GM20431 (cell line): ENCODE results near the gene IFI30.
"Not testable (repeated sequence)": the region's sequence is repeated elsewhere in the genome, so short reads cannot be mapped to it uniquely, and the experiment has no call there.

ENCODE experiments used
- in situ Hi-C: fragments of 300-500 bp; cut with MseI, MboI; formaldehyde crosslinking; loops from one replicate; pipeline ENCODE4 v1.15.0; 2020; ENCODE audit warnings: low sequenced_read_pairs; ENCODE audit not compliant: unreplicated experiment

IFI30 gene

GRCh38 chr19:18196511-18196845, 22.9 kb downstream of the IFI30 start:
- in situ Hi-C loops: no loop called here

DNA sequence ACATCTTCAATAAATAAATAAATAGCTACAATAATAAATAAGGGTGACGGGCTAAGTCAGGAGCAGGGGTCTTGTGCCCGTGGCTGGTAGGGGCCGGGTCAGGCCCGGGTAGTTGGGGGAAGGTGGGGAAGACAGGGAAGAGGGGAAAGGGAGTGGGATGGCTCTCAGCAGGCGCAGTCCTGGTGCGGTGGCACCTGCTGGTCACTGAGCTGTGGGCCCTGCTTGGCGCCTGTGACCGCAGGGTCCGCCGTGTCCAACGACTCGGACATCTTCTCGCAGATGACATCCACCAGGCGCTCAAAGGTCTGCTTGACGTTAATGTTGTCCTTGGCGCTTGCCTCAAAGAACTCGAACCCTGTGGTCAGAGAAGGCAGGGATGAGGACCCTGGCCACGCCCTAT, 23.7 kb downstream of the IFI30 start:
- in situ Hi-C loops: no loop called here

- in situ Hi-C loops: no loop called here
These were observed 24.3 kb downstream of the IFI30 start for GRCh38 chr19:18197941-18198340.

GRCh38 chr19:18198374-18198773, 24.8 kb downstream of the IFI30 start:
- in situ Hi-C loops: no loop called here

DNA sequence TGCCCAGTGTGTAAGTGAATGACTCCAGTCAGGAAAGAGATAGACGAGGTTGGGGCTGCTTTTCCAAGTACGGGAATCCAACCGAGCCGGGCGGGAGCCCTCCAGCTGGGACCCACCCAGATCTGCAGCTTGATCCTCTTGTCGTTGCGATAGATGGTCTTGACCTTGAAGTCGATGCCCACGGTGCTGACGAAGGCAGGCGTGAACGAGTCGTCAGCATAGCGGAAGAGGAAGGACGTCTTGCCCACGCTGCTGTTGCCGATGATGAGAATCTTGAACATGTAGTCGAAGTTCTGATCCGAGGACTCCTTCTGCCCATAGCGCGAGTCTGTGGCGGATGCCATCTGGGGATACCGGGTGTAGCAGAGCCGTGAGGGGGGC, 28.8 kb downstream of the IFI30 start:
- in situ Hi-C loops: no loop called here

- in situ Hi-C loops: no loop called here
These were observed 29.3 kb downstream of the IFI30 start for GRCh38 chr19:18202778-18203407.

GRCh38 chr19:18203408-18203862, 29.8 kb downstream of the IFI30 start:
- in situ Hi-C loops: no loop called here

GRCh38 chr19:18203863-18204393, 30.3 kb downstream of the IFI30 start, which contains the start of gene RAB3A:
Gene RAB3A, minus strand, starts transcription at chr19:18204042. Its CDS starts 1,302 bp downstream, at chr19:18202740.
- in situ Hi-C loops: no loop called here

DNA sequence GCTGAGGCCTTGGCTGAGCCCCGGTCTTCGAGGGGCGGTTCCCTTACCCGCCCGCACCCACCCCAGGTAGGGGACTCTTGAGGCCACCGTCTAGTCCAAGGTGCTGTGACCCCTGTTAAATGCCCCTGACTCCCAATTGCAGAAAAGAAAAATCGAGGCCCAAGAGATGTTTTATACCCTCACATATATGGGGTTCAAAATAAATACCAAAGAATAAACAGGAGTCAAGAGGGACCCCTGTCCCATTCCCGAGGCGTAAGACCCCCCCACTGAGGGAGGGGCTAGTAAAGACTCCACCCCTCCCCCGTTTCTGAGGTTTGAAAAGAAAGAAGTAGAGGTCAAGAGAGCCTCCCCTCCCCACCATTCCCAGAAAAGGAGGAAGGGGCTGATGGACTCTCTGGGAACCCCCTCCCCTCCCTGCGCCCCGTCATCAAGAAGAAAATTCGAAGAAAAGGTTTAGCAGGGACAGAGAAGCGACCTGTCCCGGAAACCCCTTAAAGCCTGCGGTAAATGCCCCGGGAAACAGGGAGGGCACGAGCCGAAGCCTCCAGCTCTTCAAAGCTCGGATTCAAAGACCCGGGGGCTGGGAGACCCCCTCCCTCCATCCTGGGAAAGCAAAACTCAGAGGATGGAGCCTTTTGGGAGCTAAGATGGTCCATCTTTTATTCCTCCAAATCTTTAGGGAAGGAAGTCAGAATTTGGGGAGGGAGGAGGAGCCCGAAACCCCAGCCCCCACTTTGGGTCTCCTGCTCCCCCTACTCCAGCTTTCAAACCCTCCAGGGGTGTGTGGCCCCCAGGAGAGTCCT, 31.0 kb downstream of the IFI30 start:
- in situ Hi-C loops: no loop called here

DNA sequence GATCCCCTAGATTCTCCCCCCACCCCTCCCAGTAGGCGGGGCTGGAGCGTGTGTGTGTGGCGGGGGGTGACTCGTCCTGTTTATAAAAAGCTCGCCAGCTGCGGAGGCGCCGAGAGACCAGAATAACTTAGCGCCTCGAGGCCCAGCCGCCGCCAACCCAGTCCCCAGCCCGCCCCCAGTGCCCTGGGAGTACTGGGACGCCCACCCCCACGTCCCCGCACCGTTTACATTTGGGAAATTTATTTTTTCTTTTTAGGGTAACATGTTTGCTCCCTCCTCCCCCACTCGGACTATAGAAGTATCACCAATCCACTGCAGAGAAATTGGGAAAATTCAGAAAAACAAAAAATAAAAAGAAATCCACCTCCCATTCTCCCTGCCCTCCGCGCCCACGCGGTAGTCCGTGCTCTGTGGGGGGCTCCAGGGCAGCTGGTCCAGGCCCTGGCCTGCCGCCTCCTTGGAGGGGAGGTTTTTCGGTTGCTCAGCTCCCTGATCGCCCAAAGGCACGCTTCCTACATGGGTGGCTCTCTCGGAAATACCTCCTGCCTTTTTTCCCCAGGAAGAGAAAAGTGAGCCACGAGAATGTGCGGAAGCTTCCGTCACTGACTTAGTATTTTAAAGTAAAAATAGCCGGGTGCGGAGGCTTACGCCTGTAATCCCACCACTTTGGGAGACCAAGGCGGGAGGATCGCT, 31.7 kb downstream of the IFI30 start:
- in situ Hi-C loops: no loop called here

- in situ Hi-C loops: no loop called here
These were observed 32.4 kb downstream of the IFI30 start for GRCh38 chr19:18206018-18206417.

DNA sequence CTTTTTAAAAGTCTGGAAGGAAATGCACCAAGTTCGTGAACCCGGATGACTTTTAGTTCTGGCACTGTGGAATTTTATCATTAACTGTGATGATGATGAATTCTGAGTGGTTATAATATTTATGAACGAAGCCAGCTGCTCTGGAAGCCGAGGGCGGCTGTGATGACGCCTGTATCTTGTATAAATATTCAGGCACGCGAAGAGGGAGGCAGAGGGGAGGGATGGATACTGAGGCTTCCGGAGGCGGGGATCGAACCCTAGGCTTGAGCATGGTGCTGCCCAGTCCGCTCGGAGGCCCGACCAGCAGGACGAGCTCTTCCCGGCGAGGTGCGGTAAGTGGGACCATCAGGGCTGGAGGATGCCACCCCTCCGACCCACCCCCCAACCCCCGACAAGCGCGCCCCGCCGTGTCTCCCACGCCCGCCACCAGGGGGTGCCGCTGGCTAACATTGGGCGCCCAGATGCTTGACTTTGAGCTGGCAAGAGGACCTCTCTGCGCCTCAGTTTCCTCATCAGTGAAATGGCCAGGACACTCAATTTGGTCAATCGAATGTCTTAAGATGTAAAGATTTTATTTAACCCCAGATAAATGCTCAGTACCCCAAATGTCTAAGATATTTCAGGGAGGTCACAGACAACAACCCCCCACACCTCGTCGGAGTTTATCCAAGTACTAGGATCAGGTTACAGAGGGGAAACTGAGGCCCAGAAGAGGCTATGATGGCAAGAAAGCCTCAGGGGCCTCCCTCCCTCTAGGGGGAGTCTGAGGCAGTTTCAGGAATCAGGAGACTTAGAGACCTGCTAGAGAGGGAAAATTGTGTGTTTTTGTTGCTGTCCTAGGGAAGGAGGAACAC, 34.7 kb downstream of the IFI30 start:
- in situ Hi-C loops: no loop called here

DNA sequence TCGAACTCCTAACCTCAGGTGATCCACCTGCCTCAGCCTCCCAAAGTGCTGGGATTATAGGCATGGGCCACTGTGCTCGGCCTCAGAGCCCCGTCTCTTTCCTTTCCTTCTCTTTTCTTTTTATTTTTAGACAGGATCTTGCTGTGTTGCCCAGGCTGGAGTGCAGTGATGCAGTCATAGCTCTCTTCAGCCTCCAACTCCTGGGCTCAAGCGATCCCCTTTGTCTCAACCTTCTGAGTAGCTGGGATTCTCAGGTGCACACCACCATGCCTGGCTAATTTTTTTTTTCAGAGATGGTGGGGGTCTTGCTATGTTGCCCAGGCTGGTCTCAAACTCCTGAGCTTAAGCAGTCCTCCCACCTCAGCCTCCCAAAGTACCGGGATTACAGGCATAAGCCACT, 36.3 kb downstream of the IFI30 start:
- in situ Hi-C loops: not testable (repeated sequence)

DNA sequence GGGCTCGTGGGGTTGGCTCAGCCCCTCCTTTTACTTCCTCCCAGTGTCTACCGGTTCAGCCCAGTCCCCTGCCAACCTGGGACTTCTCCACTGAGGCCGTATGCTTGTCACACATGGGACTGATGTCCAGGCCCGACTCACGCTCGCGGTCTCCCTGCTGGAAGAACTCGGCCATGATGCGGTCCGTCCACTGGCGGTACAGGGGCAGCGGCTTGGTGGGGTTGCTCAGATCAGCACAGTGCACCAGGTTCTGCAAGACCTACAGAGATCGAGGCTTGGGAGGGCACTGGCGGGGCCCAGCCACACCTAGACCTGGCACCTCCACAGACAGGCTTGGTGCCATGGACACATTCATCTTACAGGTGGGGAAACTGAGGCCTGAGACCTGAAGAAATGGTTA, 38.1 kb downstream of the IFI30 start:
- in situ Hi-C loops: no loop called here

DNA sequence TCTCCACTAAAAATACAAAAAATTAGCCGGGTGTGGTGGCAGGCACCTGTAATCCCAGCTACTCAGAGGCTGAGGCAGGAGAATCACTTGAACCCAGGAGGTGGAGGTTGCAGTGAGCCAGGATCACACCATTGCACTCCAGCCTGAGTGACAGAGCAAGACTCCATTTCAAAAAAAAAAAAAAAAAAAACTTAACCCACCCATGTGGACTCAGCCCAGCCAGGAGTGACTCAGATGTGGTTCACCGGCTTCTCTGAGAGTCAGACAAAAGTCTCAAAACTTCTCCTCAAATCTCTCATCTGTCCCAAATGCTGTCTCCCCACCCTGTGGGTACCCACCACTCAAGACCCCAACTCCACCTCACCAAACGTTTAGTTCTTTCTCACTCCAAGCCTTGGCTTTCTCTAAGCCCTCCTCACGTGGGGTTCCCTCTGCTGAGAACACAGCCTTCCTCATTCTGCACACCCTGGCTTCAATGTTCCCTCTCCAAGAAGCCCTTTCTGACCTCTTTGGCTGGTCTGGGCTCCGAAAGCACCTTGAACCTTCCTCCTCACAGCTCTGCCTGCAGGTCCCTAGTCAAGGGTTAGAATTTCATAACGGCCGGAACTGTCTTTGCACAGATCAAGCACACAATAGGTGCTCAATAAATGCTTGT, 41.3 kb downstream of the IFI30 start:
- in situ Hi-C loops: no loop called here

DNA sequence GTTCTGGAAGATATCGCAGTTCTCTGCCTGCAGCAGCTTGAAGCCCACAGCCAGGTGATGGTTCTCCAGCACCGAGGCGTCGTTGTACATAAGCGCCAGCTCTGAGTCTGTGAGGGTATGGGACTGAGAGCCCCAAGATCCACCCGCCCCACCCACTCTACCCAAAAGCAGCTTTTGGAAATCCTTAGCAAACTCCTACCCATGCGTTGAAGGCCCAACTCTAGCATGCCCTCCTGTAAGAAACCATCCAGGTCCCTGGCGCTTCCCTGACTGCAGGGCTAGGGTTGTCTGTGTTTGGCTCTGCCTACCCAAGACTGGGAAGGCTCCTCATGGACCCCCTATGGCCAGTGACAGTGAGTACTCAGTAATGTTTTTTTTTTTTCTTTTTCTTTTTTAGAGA, 43.2 kb downstream of the IFI30 start:
- in situ Hi-C loops: no loop called here

GRCh38 chr19:18218159-18218558, 44.5 kb downstream of the IFI30 start:
- in situ Hi-C loops: no loop called here

DNA sequence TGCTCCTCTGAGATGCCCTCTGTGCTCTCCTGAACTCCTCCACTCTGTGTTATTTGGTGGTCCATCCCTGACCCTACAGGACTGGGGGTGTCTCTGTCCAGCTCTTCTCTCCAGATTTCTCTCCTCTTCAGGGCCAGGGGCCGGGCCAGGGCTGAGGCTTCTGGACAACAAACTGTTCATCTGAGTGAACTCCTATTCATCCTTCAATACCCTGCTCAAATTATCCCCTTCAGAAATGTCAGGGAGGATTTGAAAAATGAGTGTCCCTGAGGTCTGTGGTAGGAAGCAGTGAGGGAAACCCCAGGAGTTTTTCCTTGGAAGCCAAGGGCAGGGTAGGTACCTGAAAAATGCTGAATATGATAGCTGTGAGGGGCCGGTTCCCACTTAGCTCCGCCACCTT, 45.0 kb downstream of the IFI30 start:
- in situ Hi-C loops: no loop called here

DNA sequence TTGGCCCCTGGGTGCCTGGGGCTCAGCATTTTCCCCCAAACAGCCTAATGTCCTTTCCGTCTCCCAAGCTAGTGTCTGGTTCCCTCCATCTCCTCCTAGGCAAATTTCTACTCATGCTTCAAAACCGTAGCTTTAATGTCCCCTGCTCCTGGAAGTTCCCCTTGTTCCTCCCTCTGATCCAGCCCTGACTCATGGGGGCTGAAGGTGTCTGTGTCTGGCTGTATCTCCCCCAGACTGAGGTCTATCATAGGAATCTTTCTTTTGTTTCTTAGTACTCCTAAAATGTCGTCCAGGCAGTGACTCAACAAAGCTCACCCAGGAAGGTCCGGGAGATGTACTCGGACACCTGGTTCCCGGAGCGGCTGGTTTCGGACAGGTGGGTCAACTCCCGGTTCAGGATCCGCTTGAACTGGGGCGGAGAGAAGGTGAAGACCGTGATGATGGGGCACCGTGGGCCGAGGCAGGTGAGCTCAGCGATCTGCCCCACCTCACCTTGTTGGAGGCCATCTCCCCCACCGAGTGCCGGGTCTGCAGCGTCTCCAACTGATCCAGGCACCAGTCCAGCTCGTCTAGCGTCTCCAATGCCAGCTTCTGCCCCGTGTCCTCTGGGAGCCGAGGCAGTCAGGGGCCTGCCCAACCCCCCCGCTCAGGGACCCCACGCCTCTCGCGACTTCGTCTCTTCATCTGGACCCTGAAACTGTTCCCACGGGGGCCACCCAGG, 46.5 kb downstream of the IFI30 start:
- in situ Hi-C loops: no loop called here
